HG02840 (cell line): ENCODE measurements around the gene G0S2.
"Not testable (repeated sequence)": the region's sequence is repeated elsewhere in the genome, so short reads cannot be mapped to it uniquely, and the experiment has no call there.

Experiments used
- ATAC-seq: cut with Tn5 transposase; IDR thresholded peaks from one replicate; pipeline ENCODE4 v1.9.1; 2021; ENCODE audit warnings: mild to moderate bottlenecking, moderate library complexity, moderate number of reproducible peaks; ENCODE audit not compliant: unreplicated experiment, low FRiP score

The G0S2 gene

DNA sequence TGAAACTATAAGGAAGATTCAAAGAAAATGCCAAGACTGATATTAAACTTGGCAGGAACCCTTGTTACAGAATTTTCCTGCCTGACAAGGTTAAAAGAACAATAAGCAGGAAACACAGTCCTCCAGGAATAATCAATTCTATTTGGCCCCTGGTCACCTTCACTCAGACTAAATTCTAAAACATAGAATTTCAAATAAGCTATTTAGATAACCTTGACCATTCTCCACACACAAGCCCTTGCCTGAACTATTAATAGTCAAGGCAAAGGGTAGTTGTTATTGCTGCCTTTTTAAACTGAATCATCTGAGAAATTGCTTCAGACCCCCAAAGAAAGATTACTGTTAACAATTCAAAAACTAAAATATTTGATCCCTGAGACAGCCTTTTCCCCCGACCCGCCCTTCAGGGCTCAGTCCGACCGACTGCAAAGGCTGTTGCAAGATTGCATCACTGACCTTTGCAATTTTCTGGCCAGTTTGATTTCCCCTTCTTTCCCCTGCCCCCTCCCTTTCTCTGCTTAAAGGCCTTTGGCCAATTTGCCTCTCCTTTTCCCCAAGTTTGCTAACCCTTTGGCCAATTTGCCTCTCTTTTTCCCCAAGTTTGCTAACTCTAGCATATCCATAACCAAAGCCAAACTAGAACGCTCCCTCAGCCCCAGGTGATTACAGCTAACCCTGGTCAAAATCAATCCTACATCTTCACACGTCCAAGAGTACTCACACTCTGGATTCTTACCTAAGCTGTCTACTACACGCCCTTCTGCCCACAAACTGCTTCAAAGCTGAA lies 1.4 kb upstream of the G0S2 start:
- ATAC-seq, result no peak

DNA sequence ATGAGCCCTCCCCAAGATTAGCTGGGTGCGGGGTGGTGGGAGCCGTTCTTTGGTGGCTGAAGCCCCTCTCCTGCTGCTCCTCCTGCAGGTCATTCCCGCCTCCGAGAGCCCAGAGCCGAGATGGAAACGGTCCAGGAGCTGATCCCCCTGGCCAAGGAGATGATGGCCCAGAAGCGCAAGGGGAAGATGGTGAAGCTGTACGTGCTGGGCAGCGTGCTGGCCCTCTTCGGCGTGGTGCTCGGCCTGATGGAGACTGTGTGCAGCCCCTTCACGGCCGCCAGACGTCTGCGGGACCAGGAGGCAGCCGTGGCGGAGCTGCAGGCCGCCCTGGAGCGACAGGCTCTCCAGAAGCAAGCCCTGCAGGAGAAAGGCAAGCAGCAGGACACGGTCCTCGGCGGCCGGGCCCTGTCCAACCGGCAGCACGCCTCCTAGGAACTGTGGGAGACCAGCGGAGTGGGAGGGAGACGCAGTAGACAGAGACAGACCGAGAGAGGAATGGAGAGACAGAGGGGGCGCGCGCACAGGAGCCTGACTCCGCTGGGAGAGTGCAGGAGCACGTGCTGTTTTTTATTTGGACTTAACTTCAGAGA lies 448 bp downstream of the G0S2 start:
- no peak for ATAC-seq

DNA sequence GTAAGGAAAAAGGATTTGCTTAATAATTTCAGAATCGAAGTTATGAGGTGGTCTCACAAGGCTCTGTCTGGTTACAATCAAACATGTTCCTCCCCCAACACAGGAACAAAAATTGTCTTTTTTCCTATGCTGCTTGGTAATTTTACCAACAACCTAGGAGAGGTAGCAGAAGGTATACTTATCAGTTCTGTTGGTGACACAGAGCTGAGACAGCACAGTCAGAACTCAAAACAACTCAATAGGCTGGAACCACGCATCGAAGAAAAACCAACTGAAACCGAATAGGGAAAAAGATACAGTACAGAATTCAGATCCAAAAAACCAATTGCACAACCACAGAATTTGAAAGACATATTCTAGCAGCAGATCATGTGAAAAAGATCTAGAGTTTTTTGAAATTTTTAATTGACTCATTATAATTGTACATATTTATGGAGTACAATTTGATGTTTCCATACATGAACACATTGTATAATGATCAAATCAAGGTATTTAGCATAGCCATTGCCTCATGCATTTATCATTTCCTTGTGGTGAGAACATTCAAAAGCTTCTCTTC lies 3.8 kb downstream of the G0S2 start:
- ATAC-seq, result no peak

DNA sequence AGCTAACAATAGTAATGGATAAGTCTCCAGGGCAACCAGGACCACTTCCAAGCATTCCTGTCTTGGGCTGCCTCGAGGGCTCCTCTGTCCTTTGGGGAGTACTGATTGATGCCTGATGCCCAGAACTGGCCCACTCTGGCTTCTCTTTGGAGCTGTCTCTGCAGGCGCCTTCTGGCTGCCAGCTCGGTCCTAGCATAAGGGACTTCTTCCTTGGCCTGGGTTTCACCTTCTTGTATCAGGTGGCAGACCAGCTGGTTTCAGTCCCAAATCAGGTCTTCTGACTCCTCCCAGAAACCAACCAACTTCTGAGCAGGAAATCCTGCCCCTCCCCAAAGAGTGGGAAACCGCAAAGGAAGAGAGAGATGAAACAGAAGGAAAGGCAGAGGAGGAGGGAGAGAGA lies 10.6 kb downstream of the G0S2 start:
- no peak for ATAC-seq

DNA sequence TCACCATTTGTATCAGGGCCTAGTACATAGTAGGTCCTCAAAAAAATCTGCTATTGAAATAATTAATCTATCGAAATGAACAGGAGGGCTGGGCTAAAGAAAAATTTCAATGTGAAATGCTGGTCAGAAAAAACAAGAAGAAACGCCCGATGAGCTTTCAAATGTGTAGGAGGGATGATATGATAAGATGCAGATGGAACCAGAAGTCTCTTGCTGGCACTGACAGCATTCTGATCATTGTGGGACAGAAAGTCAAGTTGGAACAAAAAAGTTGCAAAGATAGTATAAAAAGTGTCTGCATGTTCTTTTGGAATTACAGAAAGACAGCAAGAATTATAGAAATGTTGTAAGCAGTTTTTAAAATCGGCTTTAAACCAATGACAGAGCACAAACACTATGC lies 11.1 kb downstream of the G0S2 start:
- ATAC-seq, result no peak

DNA sequence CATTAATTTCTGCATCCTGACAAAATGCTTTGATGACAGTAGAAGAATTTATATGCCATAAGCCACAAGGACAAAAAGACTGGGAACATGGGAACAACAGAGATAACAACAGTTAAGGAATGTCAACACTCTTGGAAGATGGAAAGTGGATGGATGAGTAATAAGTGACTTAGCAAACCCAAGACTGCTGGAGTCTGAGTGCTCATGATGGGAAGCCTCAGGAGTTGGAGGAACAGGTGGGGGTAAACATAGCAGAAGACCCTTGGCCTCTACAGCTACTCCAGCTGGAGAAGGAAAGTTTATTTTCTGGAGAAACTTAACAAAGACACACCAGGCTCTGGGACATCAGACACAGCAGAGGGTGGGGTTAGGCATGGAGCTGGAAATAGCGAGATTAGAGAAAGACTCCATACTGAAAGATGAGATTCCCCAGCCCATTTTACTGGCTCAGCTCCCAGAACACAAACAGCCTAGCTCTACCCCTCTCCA lies 13.6 kb downstream of the G0S2 start:
- no peak for ATAC-seq

DNA sequence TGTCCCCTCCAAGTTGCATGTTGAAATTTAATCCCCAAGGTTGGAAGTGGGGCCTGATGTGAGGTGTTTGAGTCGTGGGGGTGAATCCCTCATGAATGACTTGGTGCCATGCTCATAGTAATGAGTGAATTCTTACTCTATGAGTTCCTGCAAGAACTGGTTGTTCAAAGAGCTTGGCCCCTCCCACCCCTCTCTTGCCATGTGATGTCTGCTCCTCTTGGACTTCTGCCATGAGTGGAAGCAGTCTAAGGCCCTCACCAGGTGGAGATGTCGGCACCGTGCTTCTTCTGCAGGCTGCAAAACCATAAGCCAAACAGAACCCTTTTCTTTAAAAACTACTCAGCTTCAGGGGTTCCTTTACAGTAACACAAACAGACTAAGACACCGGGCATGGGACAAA lies 14.3 kb downstream of the G0S2 start:
- ATAC-seq, result no peak

DNA sequence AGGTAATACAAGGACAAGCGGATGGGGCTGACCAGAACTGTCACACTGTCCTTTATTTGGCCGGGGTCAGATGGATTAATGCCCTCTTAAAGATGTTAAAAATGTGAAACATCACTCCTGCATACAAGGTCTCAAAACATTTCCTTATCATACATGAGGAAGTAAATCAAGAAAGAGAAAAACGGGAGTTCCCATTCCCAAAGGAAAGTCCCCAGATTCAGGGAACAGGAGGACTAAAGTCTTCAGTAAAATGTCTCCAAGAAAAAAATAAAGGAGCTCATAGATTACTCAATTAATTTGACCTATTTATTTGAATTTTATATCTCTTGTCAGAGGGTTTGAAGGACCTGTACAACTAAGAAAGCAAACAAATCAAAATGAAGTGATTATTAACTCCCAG lies 16.0 kb downstream of the G0S2 start:
- no peak for ATAC-seq

DNA sequence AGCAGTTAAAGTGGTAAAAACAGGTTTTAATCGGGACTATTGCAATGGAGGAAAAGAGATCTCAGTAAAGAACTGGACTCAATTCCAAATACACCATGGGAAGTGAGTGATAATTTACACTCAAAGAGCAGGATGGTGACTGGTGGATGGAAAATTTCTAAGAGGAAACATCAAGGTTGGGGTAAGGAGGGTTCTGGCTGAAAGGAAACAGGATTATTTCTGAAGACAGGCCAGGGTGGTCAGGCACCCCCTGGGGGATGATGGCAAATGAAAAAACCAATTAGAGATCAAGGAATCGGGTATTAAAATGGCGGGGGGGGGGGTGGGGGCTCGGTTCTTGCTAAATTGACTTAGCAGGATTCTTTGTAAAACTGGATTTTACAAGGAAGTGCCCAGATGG lies 17.1 kb downstream of the G0S2 start:
- ATAC-seq, result no peak

DNA sequence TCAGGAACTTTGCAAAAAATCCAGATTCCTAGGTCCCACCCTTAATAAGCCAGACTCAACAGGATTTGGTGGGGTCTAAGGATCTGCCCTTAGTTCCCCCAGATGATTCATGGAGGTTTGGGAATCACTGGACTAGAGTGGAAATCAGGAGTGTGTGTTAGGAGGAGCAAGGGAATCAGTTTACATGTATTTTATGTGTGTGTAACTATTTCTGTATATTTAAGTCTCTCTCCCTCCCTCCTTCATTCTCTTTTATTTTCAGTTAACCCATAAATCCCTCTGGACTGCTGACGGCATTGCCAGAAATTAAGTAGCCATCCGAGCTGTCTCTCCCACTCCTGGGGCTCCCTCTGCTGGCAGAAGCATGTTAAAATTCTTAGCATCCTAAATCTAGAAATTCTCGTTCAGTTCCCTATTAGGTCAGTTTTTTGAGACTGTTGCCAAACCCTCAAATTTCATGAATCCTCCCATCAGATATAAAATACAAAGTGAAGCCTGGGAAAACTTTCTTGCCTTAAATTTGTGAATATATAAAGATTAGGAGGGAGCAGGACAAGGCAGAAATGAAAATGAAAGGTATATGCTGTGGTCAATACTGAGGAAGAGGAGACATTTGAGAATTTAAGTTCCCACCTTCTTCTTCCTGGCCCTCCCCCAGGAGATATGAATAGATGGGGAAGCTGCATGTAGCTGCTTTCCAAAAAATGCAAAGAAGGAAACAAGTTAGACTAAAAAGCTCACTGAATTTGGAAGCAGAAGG lies 17.7 kb downstream of the G0S2 start:
- no peak for ATAC-seq

DNA sequence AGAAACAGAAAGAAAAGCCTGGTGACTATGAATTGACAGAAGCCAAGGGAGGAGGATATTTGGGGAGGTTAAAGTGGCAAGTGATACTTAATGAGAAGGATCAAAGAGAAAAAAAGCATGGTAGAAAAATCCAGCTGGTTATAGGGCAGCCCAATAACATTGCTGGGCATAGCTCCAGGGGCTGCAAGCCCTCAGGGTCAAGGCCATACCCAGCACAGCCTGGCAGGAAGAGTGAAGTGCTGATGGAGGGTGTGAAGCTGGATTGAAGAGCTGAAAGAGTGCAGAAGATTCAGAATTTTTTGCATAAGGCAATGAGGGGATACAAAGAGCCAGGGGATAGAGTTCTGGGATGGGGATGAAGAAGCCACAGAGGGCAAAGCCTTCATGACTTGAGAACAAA lies 21.5 kb downstream of the G0S2 start:
- no peak for ATAC-seq

DNA sequence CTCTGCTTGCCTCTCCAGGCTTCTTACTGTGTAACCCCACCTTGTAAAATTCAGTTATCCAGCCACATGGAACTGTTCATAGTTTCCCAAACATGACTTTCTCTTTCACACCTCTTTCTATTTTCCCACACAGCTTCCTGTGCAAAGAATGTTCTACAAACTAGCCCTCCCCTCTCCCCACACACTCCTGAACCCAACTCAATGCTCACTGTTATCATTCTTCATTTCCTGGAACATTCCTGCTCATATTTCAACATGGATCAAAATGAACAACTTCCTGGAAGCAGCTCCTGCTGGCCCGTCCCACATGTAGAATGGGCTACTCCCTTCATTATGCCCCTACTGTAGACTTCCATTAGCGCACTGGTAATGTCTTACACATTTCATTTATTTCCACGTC lies 21.9 kb downstream of the G0S2 start:
- no peak for ATAC-seq

DNA sequence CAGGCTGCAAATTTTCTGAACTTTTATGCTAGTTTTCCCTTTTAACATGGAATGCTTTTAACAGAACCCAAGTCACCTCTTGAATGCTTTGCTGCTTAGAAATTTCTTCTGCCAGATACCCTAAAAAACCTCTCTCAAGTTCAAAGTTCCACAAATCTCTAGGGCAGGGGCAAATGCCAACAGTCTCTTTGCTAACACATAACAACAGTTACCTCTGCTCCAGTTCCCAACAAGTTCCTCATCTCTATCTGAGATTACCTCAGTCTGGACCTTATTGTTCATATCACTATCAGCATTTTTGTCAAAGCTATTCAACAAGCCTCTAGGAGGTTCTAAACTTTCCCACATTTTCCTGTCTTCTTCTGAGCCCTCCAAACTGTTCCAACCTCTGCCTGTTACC lies 25.5 kb downstream of the G0S2 start:
- ATAC-seq, result not testable (repeated sequence)

DNA sequence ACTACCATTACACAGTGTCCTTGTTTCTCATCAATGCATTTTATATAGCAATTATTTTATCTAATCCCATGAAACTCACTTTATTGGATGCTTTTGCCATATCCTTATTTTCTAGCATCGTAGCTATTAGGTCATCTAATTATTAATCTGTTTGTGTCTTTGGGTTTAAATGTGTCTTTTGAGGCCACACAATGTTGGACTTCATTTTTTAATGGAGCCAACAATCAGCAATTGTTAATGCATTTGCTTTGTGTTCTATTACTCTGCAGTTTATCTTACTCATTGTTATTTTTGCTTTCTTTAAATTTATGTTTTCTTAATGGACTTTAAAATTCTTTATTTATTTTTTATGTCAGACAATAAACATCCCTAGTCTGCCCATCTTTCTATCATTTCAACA lies 27.6 kb downstream of the G0S2 start:
- no peak for ATAC-seq

DNA sequence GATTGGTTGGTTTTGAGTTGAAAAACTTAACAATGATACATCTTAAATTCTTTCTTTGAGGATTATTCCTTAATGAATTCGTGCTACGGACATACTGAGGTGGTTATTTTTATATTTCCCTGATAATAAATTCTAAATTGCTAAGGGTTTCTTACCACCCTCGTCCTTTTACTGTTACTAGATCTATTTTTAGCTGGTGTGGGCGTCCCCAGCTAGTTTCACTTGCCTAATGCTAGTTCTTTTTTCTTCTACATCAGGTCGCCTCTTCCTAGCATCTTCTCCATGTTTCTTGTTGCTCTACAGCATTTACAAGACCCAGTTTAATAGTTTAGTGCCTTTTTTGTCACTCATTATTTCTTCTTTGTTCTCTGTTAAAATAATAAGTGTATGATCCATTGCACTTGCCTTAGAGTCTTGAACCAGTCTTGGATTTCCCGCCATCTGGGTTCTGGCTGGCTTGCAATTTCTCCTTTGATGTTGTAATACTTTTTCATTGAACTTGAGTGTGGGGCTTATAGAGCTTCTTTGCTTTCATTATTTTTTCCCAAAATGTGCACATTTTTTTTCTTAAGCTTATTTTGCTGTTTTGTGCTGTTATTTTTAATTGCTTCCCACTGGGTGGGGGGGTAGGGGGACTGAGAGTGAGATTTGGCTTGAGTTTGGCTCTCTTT lies 28.8 kb downstream of the G0S2 start:
- ATAC-seq, result no peak

DNA sequence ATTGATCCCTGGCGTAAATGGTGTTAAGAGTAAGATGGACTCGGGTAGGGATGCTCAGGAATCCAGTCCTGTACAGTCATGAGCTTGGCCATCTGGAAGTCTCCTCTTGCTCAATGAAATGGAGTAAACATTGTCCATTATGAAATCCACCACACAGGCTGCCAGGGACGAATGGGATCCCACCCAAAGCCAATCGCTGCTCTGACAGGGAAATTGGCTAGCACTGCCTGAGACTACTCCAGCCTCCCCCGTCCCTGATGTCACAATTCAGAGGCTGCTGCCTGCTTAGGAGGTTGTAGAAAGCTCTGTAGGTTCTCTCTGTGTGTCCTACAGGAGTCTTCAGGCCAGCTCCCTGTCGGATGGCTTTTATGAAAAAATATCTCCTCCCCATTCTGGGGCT lies 29.4 kb downstream of the G0S2 start, which contains the start of gene HSD11B1:
Gene HSD11B1, plus strand, starts transcription at position 263 of the 400 bp plus-strand sequence. Its CDS starts 97 bp downstream, at position 360.
- ATAC-seq, result no peak

DNA sequence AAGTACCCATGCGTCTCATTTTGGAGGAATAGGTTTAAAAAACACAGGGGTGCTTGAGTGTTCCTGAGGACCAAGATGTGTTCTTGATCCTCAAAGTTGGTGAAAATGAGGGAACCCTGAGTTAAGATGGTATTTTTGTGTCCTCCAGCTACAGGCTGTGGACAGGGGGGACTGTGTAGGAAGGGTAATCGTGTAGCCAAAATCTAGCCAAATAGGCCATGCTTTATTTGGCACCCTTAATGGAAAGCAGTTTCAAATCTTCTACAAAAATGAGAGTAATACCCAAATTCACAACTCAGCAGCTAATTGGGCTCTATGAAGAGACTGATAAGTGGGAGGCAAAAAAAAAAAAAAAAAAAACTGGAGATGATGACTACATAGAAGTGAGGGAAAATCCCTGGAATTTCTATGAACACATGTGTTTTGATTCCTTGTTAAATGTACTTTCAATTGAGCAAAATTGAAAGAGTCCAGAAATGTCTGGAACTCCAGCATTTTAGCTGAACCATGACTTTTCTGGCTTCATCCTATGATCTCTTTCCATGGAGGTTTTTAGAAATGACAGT lies 29.9 kb downstream of the G0S2 start:
- no peak for ATAC-seq

DNA sequence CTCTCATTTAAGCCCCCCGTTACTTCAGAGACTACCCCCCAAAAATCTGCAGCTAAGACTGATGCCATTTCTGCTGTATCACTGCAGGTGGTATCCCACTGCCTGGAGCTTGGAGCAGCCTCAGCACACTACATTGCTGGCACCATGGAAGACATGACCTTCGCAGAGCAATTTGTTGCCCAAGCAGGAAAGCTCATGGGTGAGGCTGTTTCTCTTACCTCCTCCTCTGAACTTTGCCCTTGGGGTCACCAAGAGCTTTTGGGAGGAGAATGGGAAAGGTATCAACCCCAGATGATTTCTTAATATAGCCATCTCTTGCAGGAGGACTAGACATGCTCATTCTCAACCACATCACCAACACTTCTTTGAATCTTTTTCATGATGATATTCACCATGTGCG lies 31.4 kb downstream of the G0S2 start:
- ATAC-seq, result no peak

DNA sequence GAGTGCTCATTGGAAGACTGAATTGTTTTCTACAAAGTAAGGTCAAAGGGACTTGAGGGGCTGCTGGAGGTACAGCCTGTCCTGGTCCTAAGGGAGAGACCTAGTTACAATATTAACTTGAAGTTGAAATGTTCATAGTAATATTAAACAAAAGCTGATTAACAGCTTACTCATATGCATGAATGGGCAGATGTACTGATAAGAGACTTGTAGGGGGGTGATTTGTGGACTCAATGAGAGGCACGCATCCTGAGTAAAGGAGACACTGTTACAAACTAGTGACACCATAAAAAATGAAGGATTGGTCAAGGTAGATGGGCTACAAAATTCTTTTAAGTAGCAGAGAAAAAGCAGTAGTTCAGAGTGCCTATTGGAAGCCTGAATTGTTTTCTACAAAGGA lies 32.1 kb downstream of the G0S2 start:
- ATAC-seq, result no peak

DNA sequence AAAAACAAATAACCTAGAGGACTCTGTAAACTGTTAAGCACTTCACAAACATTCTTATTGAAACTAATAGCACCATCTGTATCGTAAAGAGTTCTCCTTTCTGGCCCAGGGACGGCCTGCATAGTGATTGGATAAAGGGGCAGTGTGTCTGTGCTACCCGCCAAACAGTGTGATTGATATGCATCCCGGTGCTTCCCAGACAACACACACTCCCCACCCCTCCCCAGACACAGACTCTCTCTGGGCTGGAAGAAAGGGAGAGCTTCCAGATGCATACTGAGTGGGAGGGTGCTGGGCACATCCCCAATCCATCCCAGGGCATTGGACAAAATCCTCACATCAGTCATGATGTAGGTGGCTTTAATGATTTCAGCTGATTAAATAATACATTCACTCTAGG lies 33.1 kb downstream of the G0S2 start:
- no peak for ATAC-seq
